K562 (cell line): ENCODE data around the gene MTIF3. TPM values are rescaled to one million over a fixed set of nuclear protein-coding genes. Genes with fewer than 3 reads are reported as not detected.

Source experiments
- ARID2 ChIP-seq: fragments of 450-650 bp; IDR thresholded peaks from 2 replicates; pipeline ENCODE4 v1.6.1; 2017; ENCODE audit warnings: antibody characterized with exemption, mild to moderate bottlenecking
- CBFA2T2 ChIP-seq: fragments of 450-650 bp; conservative IDR thresholded peaks from 2 replicates; pipeline ENCODE4 v1.6.1; 2017; ENCODE audit warnings: mild to moderate bottlenecking
- KDM2B ChIP-seq: fragments of 250-450 bp; sonication (Bioruptor Pico); IDR thresholded peaks from 2 replicates; pipeline ENCODE4 v1.8.0; 2021; ENCODE audit warnings: mild to moderate bottlenecking, moderate library complexity
- LEF1 ChIP-seq: fragments of 450-650 bp; IDR thresholded peaks from 2 replicates; pipeline ENCODE4 v1.6.1; 2016; ENCODE audit warnings: mild to moderate bottlenecking
- MBD1 ChIP-seq: fragments of 250-450 bp; sonication (Bioruptor Pico); IDR thresholded peaks from 2 replicates; pipeline ENCODE4 v1.8.0; 2022; ENCODE audit warnings: inconsistent platforms
- NKRF ChIP-seq: fragments of 450-650 bp; IDR thresholded peaks from 2 replicates; pipeline ENCODE4 v1.6.1; 2016; ENCODE audit warnings: borderline replicate concordance
- NR2C2 ChIP-seq, 2 experiments: fragments of 200-800 bp in 1 of 2; sonication (Bioruptor generic) in 1 of 2; sonication (generic) in 1 of 2; formaldehyde crosslinking in 1 of 2; IDR thresholded peaks; 2 replicates each; pipeline versions ENCODE4 v1.6.1 to v1.8.0; 2016 to 2022; ENCODE audit warnings: mild to moderate bottlenecking in 1 of 2, missing compliant biosample characterization in 1 of 2, missing genetic modification characterization in 1 of 2, missing genetic modification reagents in 1 of 2
- PHB2 ChIP-seq: fragments of 450-650 bp; IDR thresholded peaks from 2 replicates; pipeline ENCODE4 v1.6.1; 2017; ENCODE audit warnings: low read depth
- PRDM10 ChIP-seq: fragments of 450-650 bp; IDR thresholded peaks from 2 replicates; pipeline ENCODE4 v1.6.1; 2018; ENCODE audit not compliant: partially characterized antibody
- SETDB1 ChIP-seq: IDR thresholded peaks from one replicate; pipeline ENCODE4 v1.6.1; 2012; ENCODE audit warnings: low read length, control low read depth, inconsistent platforms
- SRF ChIP-seq, 2 experiments: fragments of 250-450, 450-650 bp in 1 of 2; sonication (Bioruptor Pico) in 1 of 2; sonication (generic) in 1 of 2; formaldehyde crosslinking; IDR thresholded peaks; 2 replicates each; pipeline versions ENCODE4 v1.5.0 to v1.5.1; 2020 to 2022; ENCODE audit warnings: mild to moderate bottlenecking in 1 of 2, missing genetic modification reagents in 1 of 2
- TRIM25 ChIP-seq: fragments of 450-650 bp; IDR thresholded peaks from 2 replicates; pipeline ENCODE4 v1.7.0; 2016; ENCODE audit warnings: borderline replicate concordance
- UBTF ChIP-seq, 2 experiments: IDR thresholded peaks; 2 replicates each; pipeline ENCODE4 v1.6.1; 2012; ENCODE audit warnings: improper control_type of control experiment in 2 of 2, low read depth in 2 of 2, low read length in 2 of 2, borderline replicate concordance in 1 of 2
- ZNF445 ChIP-seq: fragments of 250-450 bp; sonication (Bioruptor Pico); IDR thresholded peaks from 2 replicates; pipeline ENCODE4 v1.4.0; 2020; ENCODE audit warnings: low read depth, mild to moderate bottlenecking, moderate library complexity
- polyA plus RNA-seq, 8 experiments: library from polyadenylated mRNA; depleted of rRNA in 4 of 8; stranded (reverse) in 5 of 8; unstranded in 3 of 8; fragments of >200 nt; fragmentation: Nextera tagmentation in 2 of 8; fragmentation: Illumina TruSeq in 1 of 8; extraction: Ambion mirVana in 2 of 8; extraction: Trizol in 1 of 8; gene quantifications; 2 replicates each; pipeline versions ENCODE4 v1.2.1 to v1.2.3, GENCODE V29; 2011 to 2014; ENCODE audit warnings: inconsistent platforms in 1 of 8, missing spikeins in 1 of 8
- total RNA-seq, 7 experiments: library from RNA; depleted of rRNA in 6 of 7; stranded (reverse); fragments of >200 nt in 6 of 7; fragmentation: Illumina TruSeq in 2 of 7; extraction: Trizol in 2 of 7; gene quantifications; 2 replicates each; pipeline versions ENCODE4 v1.2.1 to v1.2.3, GENCODE V29; 2011 to 2021; ENCODE audit warnings: low replicate concordance in 1 of 7

Gene MTIF3
- total and polyA plus RNA-seq, 9 of the 15 experiments (the other 6 are each of a cell fraction or from before 2014, with no cell fraction given), result 23.5 to 73.6 (median 45.2) TPM

- TF ChIP-seq PRDM10, result peak; percentile 60
- no peak for TF ChIP-seq PHB2
- TF ChIP-seq NR2C2 (CRISPR knock-in tag; IDR thresholded peaks at IDR 0.05), result no peak
- TF ChIP-seq NR2C2 (tag; IDR thresholded peaks at IDR 0.05), result peak; percentile 86
- TF ChIP-seq SETDB1, result no peak
- TF ChIP-seq ZNF445 (CRISPR knock-in tag), result no peak
- TF ChIP-seq KDM2B (CRISPR knock-in tag), result no peak
- no peak for TF ChIP-seq ARID2
- peak; percentile 94; the same call in 1 of the 2 replicates for TF ChIP-seq TRIM25
- TF ChIP-seq LEF1, result no peak
- peak in 1 of 2 experiments; percentile 7; a peak in 1 of 4 replicates for TF ChIP-seq SRF (CRISPR knock-in tag; IDR thresholded peaks at IDR 0.05)
- 0 out of 4 replicates have a peak, but pooled peaks have one; percentile 20 to 26 for TF ChIP-seq UBTF (IDR thresholded peaks at IDR 0.05; ENCODE audit: borderline replicate concordance in 1 of 2, low read depth in 2 of 2, low read length in 2 of 2)
- 0 out of 2 replicates have a peak, but pooled peaks have one; percentile 31 for TF ChIP-seq NKRF
- TF ChIP-seq MBD1, result no peak
- no peak for TF ChIP-seq CBFA2T2
Measured at GRCh38 chr13:27449936-27450828, at the start of gene MTIF3 (continued).
